Hematopoietic multipotent progenitor cell treated with erythropoietin and hydrocortisone succinate and interleukin-3 and kit ligand, for 15 days (in vitro differentiated cells): Measurements from ENCODE around the gene TRPV6.

Source experiments
- DNase-seq: peaks from one replicate; pipeline ENCODE4 v3.0.0-alpha.2; 2015; ENCODE audit warnings: low spot score

The TRPV6 gene

DNA sequence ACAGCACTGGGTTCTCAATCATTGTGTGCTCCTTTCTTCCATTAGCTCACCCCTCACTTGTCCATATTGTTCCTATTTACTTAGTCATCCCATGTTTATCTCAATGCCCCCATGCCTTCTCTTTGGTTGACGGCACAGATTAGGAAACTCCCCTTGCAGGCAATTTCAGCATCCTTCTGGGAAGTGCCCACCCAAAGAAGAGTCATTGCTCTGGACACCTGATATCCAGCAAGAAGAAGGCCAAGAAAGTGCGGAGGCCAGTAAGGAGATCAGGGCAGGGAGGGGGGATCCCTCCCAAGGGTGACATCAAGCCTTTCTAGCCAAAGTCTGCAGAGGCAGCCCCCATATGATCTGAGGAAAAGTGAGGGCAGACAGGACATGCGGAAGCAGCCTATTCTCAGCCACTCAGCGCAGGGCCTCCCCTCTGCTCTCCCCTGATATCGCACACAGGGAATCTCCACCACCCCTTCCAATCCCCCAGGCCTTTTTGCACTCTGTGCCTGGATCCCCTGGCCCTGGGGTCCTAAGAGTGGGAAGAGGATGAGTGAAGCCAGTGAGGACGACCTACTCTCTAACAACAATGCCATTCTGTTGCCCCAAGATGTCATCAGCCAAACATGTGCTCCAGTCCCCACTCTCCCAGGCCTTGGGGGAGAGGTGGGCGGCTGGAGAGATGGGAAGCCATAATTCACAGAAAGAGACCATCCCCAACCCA is 1.8 kb downstream of the TRPV6 start:
- DNase-seq: no peak

DNA sequence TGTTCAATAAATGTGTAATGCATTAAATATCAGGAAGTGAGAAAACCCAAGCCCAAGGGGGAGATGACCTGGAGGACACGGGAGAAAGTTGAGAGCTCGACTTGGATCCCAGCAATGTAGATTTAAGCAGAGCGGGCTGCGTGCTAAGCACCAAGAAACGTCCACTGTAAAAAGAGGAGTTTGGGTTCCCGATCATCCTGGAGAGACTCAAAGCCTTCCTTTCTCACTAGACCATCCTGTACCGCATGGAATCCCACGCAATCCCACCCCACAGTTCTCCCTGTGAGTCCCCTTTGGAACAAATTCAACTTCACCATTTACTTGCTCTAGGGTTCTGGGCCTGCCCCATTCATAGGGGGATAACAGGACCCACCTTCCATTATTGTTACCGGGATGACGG is 2.4 kb downstream of the TRPV6 start:
- DNase-seq: no peak

GRCh38 chr7:142882338-142882678 is 3.2 kb downstream of the TRPV6 start:
- DNase-seq: no peak

DNA sequence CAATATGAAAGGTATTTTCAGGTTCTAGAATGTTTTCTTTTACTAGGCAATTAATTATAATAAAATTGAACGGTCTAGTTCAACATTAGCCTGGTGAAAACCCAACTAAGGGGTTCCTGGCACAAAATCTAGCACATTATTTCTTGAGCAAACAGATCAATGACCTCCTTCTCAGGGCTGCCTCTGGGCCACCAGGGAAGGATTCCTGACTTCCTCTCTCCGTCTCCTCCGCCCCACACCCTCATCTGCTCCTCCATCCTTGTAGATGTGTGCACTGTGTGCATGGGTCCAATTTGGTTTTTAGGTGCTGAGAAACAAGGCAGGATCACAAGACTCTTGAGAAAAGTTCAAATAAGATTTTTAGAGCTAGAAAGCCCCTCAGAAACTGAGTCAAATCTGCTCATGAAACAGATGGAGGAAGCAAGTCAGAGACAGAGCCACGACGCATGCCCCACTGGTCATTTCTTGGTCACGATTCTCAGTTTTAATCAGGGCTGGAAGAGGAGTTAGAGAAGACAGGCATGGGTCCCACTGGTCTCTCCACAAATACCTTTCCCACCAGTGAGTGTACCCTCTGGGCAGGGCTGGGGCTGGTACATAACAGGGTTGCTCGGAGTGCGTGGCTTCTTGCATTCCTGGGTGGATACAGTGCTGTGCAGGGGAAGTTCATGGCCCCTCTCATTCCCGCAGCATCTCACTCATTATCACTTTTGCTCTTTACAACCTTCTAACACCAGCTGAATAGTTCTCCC is 3.8 kb downstream of the TRPV6 start:
- DNase-seq: no peak

GRCh38 chr7:142880876-142881505 is 4.6 kb downstream of the TRPV6 start:
- DNase-seq: peak; percentile 66

- DNase-seq: no peak
Measured at GRCh38 chr7:142879060-142879459, 6.5 kb downstream of the TRPV6 start.

GRCh38 chr7:142878315-142878714 is 7.2 kb downstream of the TRPV6 start:
- no peak for DNase-seq

DNA sequence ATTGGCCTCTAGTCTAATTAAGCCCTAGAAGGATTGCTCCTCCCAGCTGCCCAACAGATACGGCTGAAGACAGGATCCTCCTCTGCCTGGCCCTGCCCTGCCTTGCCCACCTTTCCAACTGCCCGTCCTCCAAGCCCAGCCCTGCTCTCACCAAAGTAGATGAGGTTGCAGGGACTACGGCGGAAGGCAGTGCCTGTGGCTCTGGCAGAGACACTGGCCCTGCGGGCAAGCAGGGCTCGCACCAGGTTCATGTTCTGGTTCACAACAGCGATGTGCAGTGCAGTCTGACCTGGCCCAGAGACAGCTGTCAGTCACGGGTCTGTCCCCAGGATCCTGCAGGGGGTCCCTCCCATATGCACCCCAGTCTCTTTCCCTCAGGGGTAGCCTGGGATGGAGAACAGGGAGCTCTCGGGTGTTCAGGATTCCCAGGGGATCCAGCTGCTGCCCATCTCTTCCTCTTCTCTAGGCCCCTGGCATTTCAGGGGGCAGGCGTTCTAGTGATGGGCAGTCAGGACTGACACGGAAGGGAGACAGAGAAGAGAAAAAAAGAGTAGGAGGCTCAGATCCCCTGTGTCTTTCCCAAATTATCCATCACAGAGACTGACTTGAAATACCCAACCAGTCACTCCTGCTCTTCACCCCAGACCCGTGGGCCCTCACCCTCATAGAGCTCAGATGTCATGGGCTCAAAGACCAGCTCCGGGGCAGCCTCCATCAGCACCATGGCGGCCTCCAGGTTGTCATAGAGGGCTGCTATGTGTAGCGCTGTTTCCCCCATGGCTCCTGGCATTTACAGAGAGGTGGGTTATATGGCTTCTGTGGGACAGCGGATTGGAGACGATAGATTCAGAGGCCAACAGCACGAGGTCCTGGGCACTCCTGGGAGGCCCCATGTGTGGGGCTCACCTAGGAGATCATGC is 8.3 kb downstream of the TRPV6 start:
- no peak for DNase-seq

DNA sequence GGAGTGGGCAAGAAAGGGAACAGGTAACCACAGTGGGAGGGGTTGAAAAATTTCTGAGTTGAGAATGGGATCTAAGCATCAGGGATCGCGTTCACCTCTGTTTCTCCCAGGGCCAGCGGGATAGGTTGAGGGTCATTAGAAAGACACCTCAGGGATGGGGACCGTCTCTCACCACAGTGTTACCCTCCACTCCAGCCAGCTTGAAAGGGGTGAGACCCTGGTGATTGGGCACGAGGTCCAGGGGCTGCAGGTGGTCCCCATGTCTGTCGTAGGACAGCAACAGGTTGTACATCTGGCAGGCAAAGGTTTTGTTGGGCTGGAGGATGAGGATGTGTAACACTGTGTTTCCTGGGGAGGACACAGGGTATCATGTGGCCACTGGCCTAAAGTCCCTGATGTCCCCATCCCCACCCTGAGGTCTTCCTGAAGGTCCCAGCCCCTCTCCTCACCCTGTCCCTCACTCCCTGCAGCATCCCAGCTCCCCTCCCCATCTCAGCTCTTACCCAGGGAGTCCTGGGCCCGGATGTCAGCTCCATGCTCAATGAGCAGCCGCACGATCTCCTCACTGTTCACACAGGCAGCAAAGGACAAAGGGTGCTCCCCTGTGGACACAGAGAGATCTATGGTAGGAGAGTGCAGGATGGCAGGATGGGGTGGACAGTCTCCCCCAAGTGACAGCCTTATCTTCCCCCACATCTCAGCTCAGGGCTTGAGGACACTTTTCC is 9.1 kb downstream of the TRPV6 start:
- no peak for DNase-seq

DNA sequence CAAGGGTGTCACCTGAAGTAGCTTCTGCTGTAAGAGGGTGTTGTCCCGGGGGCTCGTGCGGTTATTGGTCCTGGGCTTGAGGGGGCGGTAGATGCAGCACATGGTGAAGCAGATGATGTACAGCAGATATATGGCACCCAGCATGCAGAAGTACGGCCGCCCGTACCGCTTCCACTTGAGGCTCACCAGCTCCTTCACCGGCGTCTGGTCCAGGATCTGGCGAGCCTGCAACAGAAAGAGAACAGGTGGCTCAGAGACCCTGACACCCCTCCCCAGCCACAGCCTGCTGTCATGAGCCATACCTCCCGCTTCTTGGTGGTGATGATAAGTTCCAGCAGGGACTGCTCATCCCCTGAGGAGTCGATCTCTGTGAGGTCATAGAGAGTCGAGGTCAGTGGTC is 10.1 kb downstream of the TRPV6 start:
- DNase-seq: no peak

- no peak for DNase-seq
Measured at GRCh38 chr7:142874837-142875236, 10.7 kb downstream of the TRPV6 start.

DNA sequence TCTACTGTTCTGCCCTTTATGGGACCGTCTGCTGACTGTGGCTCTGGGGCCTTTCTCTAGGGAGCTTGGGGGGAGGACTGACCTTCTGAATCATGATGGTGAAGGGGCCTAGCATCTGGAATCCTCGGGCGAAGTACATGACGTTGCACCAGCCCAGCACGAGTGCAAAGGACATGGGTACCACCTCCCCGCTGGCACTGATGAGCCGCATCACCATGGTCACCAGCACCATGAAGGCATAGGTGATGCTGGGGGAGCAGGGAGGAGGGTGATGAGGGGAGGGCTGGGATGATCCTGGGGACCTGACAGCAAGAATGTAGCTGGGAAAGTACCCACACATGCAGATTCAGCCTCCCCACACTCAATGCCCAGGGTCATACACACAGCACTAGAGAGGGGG is 11.1 kb downstream of the TRPV6 start:
- DNase-seq: no peak

- DNase-seq: no peak
Measured at GRCh38 chr7:142873871-142874270, 11.7 kb downstream of the TRPV6 start.

GRCh38 chr7:142873281-142873784 is 12.2 kb downstream of the TRPV6 start:
- DNase-seq: peak; percentile 65

DNA sequence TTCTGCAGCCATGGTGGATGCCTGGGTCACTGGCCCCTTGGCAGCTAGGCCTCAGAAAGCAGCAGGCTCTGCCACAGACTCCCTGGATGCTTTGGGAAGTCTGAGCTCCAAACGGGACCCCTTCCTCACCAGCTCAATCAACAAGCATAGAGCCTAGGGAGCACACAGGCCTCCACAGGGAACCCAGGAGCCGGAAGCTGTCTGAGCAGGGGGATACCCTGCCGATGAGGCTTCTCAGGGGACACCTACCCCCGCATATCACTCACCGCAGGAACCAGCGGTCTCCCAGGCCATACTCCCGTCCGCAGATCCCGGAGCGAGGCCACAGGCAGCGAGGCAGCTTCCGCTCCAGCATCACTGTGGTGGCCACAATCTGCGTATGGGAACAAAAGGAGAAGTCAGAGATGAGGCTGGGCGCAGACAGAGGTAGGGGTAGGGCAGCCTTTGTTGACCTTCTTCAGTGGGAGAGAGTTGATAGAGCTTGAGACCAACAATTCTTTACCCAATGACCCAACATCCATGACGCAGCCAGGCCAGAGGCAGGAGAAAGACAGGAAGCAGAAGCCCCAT is 13.4 kb downstream of the TRPV6 start:
- no peak for DNase-seq

DNA sequence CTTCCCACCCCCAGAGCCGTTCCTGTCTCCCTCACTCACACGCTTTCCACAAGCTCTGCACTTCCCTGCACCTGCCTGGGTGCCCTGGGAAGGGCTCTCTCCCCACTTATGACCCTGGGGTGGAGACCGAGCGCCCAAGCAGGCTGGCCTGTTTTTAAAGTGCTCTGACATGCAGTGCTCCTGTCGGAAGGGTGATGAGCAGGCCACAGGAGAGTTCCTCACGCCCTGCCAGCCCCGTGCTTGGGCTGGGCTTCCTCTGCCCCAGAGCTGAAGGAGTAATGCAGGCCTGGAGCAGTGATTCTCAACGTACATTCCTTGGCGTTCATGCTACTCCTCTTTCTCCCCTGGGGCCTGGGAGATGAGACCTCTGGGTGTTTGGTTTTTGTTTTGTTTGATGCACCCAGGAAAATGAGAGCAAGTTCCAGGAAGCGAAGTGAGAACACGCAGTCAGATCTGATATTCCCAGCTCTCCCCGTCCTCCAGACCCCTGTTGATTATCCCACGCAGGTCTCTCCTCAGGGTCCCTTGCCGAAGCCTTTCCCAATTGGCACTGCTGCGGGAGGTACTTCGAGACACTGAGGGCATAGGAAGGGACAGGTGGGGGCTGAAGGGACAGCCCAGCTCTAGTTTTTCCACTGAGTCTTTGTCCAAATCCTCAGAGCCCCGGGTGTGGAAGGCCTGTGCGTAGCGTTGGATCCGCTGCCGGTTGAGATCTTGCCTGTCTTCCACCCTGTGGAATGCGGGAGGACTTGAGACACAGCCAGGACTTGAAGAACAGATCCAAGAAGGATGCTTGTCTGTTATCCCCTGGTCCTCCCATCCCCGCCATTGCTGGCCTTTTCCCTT is 14.1 kb downstream of the TRPV6 start:
- DNase-seq: no peak

GRCh38 chr7:142870566-142871259 is 14.8 kb downstream of the TRPV6 start:
- no peak for DNase-seq

GRCh38 chr7:142870147-142870559 is 15.4 kb downstream of the TRPV6 start:
- DNase-seq: no peak

GRCh38 chr7:142869434-142869833 is 16.1 kb downstream of the TRPV6 start:
- no peak for DNase-seq
